ENCODE results near the gene PPP1R37. TPM values are rescaled to one million over a fixed set of nuclear protein-coding genes. Genes with fewer than 3 reads are reported as not detected.

Gene PPP1R37
- polyA plus RNA-seq, 1 donor from 2014 or later, result 53.7 TPM

GRCh38 chr19:45125360-45125759 lies 32.4 kb downstream of the PPP1R37 start:
- H3K9ac ChIP-seq (ENCODE audit: low read length), result no peak overlapping the region
- H3K9me3 ChIP-seq (ENCODE audit: low read length), result no peaks in the 10 kb centered on the region
- H3K4me3 ChIP-seq (ENCODE audit: low read length), result no peak overlapping the region
- TF ChIP-seq CTCF (IDR thresholded peaks at IDR 0.05; ENCODE audit: poor library complexity, severe bottlenecking), result no peak
- no peak for TF ChIP-seq EP300 (conservative IDR thresholded peaks at IDR 0.05; ENCODE audit: poor library complexity, severe bottlenecking)
- no peak for TF ChIP-seq EZH2 (IDR thresholded peaks at IDR 0.05; ENCODE audit: borderline replicate concordance, insufficient read depth, low read length, poor library complexity, severe bottlenecking)
- TF ChIP-seq MXI1 (conservative IDR thresholded peaks at IDR 0.05; ENCODE audit: poor library complexity, severe bottlenecking), result no peak
- TF ChIP-seq RAD21 (conservative IDR thresholded peaks at IDR 0.05), result no peak
- no peaks in the 10 kb centered on the region for H4K20me1 ChIP-seq (ENCODE audit: insufficient read depth)
- H2AFZ ChIP-seq (ENCODE audit: low read depth, low read length), result no peak overlapping the region
- no peak overlapping the region for H3K27ac ChIP-seq (ENCODE audit: low read length)
- H3K79me2 ChIP-seq (replicated peaks; ENCODE audit: insufficient read depth, low read length), result peaks cover 24% of the 10 kb centered on the region
- H3K27me3 ChIP-seq (ENCODE audit: insufficient read depth, low read depth, low read length), result no peaks in the 10 kb centered on the region
- no peaks in the 10 kb centered on the region for H3F3A ChIP-seq (ENCODE audit: insufficient read depth, low read length, poor library complexity, severe bottlenecking)
- no peaks in the 10 kb centered on the region for H3K9me2 ChIP-seq (ENCODE audit: insufficient read depth, low read length)
- no peaks in the 10 kb centered on the region for H3K36me3 ChIP-seq (ENCODE audit: insufficient read depth, low read length)
- H3K4me2 ChIP-seq (ENCODE audit: low read length), result no peak overlapping the region

- Histone ChIP-seq H3K27ac (ENCODE audit: low read length) (no peak overlapping the region), H3K9me2 (ENCODE audit: insufficient read depth, low read length) (no peaks in the 10 kb centered on the region), H3K9ac (ENCODE audit: low read length) (no peak overlapping the region), H3K79me2 (replicated peaks; ENCODE audit: insufficient read depth, low read length) (peaks cover 20% of the 10 kb centered on the region), H3K27me3 (ENCODE audit: insufficient read depth, low read depth, low read length) (no peaks in the 10 kb centered on the region), H3F3A (ENCODE audit: insufficient read depth, low read length, poor library complexity, severe bottlenecking) (no peaks in the 10 kb centered on the region), H4K20me1 (ENCODE audit: insufficient read depth) (no peaks in the 10 kb centered on the region), H3K36me3 (ENCODE audit: insufficient read depth, low read length) (no peaks in the 10 kb centered on the region), H3K4me2 (ENCODE audit: low read length) (no peak overlapping the region), H3K4me3 (ENCODE audit: low read length) (no peak overlapping the region), H3K9me3 (ENCODE audit: low read length) (no peaks in the 10 kb centered on the region), H2AFZ (ENCODE audit: low read depth, low read length) (no peak overlapping the region)
- TF ChIP-seq CTCF (IDR thresholded peaks at IDR 0.05; ENCODE audit: poor library complexity, severe bottlenecking) (no peak), SMC3 (conservative IDR thresholded peaks at IDR 0.05; ENCODE audit: poor library complexity) (no peak), EZH2 (IDR thresholded peaks at IDR 0.05; ENCODE audit: borderline replicate concordance, insufficient read depth, low read length, poor library complexity, severe bottlenecking) (no peak), RAD21 (conservative IDR thresholded peaks at IDR 0.05) (no peak), TAF1 (IDR thresholded peaks at IDR 0.05; ENCODE audit: low read depth) (no peak), EP300 (conservative IDR thresholded peaks at IDR 0.05; ENCODE audit: poor library complexity, severe bottlenecking) (no peak), POLR2AphosphoS5 (IDR thresholded peaks at IDR 0.05) (no peak), REST (IDR thresholded peaks at IDR 0.05; ENCODE audit: borderline replicate concordance) (no peak), MXI1 (conservative IDR thresholded peaks at IDR 0.05; ENCODE audit: poor library complexity, severe bottlenecking) (no peak)
Measured at GRCh38 chr19:45125975-45126493, 33.1 kb downstream of the PPP1R37 start.
